ENCODE measurements around the gene GP9.

DNA sequence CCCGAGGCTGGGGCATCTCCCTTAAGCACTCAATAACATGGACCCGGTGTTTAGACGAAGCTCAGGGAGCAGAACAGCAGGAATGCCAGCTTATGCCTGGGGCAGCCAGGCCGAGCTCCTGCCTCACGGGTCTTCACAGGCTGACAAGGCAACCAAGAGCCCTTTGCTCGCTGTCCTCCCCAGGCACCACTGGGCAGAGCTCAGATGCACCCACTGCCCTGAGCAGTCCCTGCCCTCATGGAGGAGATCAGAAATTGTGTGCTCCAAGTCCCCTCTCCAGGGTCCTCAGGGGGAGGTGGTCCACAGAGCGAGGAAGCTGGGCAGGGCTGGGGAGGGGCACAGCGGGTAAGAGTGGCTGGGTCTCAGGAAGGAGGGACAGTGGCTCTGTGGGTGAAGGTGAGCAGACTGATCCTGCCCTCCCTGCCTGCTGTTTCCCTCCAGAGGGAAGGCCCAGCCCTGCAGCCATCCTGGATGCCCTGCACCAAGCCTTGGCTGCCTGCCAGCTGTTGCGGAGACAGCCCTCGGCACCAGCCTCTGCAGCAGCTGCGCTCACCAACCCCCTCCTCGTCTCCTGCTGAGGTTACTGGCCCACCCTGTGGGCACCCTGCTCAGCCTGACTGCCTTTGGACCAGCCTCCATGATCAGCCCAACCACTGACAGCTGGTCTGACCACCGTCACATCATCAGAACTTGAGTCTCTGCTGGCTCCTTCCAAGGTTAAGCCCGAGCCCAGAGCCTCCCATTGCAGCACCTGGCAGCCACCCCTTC lies 21.1 kb upstream of the GP9 start:
- TF ChIP-seq, protein P1, sequence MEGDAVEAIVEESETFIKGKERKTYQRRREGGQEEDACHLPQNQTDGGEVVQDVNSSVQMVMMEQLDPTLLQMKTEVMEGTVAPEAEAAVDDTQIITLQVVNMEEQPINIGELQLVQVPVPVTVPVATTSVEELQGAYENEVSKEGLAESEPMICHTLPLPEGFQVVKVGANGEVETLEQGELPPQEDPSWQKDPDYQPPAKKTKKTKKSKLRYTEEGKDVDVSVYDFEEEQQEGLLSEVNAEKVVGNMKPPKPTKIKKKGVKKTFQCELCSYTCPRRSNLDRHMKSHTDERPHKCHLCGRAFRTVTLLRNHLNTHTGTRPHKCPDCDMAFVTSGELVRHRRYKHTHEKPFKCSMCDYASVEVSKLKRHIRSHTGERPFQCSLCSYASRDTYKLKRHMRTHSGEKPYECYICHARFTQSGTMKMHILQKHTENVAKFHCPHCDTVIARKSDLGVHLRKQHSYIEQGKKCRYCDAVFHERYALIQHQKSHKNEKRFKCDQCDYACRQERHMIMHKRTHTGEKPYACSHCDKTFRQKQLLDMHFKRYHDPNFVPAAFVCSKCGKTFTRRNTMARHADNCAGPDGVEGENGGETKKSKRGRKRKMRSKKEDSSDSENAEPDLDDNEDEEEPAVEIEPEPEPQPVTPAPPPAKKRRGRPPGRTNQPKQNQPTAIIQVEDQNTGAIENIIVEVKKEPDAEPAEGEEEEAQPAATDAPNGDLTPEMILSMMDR (IDR thresholded peaks at IDR 0.05), result no peak
- TF ChIP-seq POLR2A (IDR thresholded peaks at IDR 0.05), result no peak
